CD14-positive monocyte (primary cell): Measurements from ENCODE around the gene SPARC. TPM values are rescaled to one million over a fixed set of nuclear protein-coding genes. Genes with fewer than 3 reads are reported as not detected.

ENCODE experiments used
- DNase-seq, 3 donors: peaks; one replicate each; pipeline ENCODE4 v3.0.0-alpha.2; 2011 to 2022
- H2AFZ ChIP-seq: 2 replicates; pipeline ENCODE4 v1.6.0; 2012; ENCODE audit warnings: mild to moderate bottlenecking, low read depth, low read length, inconsistent platforms; ENCODE audit not compliant: insufficient read depth, poor library complexity, severe bottlenecking
- H3K27ac ChIP-seq, 2 donors: 1 replicate in 1 of 2; 2 replicates in 1 of 2; pipeline ENCODE4 v1.5.1; 2012 to 2013; ENCODE audit warnings: low read length in 2 of 2, control low read depth in 1 of 2, inconsistent platforms in 1 of 2, low read depth in 1 of 2, mild to moderate bottlenecking in 1 of 2
- H3K27me3 ChIP-seq, 2 donors: one replicate each; pipeline versions ENCODE4 v1.6.0 to v1.6.1; 2011 to 2013; ENCODE audit warnings: low read length in 2 of 2; ENCODE audit not compliant: control insufficient read depth in 2 of 2, insufficient read depth in 2 of 2
- H3K36me3 ChIP-seq, 2 donors: replicated peaks in 1 of 2; 1 replicate in 1 of 2; 2 replicates in 1 of 2; pipeline versions ENCODE4 v1.5.1 to v1.6.1; 2012 to 2013; ENCODE audit warnings: low read length in 2 of 2, control low read depth in 1 of 2, inconsistent platforms in 1 of 2, mild to moderate bottlenecking in 1 of 2; ENCODE audit not compliant: insufficient read depth in 2 of 2, control insufficient read depth in 1 of 2
- H3K4me1 ChIP-seq, 2 donors: 1 replicate in 1 of 2; 2 replicates in 1 of 2; pipeline versions ENCODE4 v1.5.1 to v1.6.1; 2012 to 2013; ENCODE audit warnings: low read length in 2 of 2, control low read depth in 1 of 2, inconsistent platforms in 1 of 2, mild to moderate bottlenecking in 1 of 2, moderate library complexity in 1 of 2; ENCODE audit not compliant: insufficient read depth in 2 of 2, control insufficient read depth in 1 of 2
- H3K4me2 ChIP-seq: replicated peaks from 2 replicates; pipeline ENCODE3; 2012; ENCODE audit warnings: low read length, moderate library complexity, mild to moderate bottlenecking; ENCODE audit not compliant: poor library complexity, severe bottlenecking; ENCODE audit errors: extremely low read depth
- H3K4me3 ChIP-seq, 3 experiments: fragments of 200-600 bp in 1 of 3; sonication (generic) in 1 of 3; replicated peaks in 1 of 3; 1 replicate in 2 of 3; 2 replicates in 1 of 3; pipeline ENCODE4 v1.5.1; 2011 to 2013; ENCODE audit warnings: low read length in 3 of 3, mild to moderate bottlenecking in 3 of 3, control low read depth in 2 of 3, low read depth in 2 of 3, inconsistent platforms in 1 of 3, moderate library complexity in 1 of 3
- H3K79me2 ChIP-seq: 2 replicates; pipeline ENCODE4 v1.6.0; 2012; ENCODE audit warnings: mild to moderate bottlenecking, control low read depth, inconsistent platforms, low read length, moderate library complexity; ENCODE audit not compliant: insufficient read depth
- H3K9ac ChIP-seq: 2 replicates; pipeline ENCODE4 v1.6.0; 2017; ENCODE audit warnings: low read length, mild to moderate bottlenecking; ENCODE audit not compliant: insufficient read depth, poor library complexity, severe bottlenecking
- H3K9me3 ChIP-seq, 2 donors: replicated peaks in 1 of 2; 1 replicate in 1 of 2; 2 replicates in 1 of 2; pipeline versions ENCODE4 v1.5.1 to v1.6.1; 2012 to 2013; ENCODE audit warnings: low read length in 2 of 2, control low read depth in 1 of 2; ENCODE audit not compliant: control insufficient read depth in 1 of 2, insufficient read depth in 1 of 2
- H4K20me1 ChIP-seq: 2 replicates; pipeline ENCODE4 v1.6.0; 2012; ENCODE audit warnings: mild to moderate bottlenecking, low read length, control low read depth, moderate library complexity; ENCODE audit not compliant: insufficient read depth
- H3K27ac Mint-ChIP-seq, 7 donors: one replicate each; pipeline ENCODE4 v1.8.0; 2020; ENCODE audit warnings: mild to moderate bottlenecking in 7 of 7, mixed read lengths in 7 of 7, moderate library complexity in 6 of 7, inconsistent platforms in 2 of 7
- H3K27me3 Mint-ChIP-seq, 3 donors: one replicate each; pipeline ENCODE4 v1.8.0; 2021 to 2022; ENCODE audit warnings: low read depth in 3 of 3, mild to moderate bottlenecking in 3 of 3, mixed read lengths in 3 of 3, moderate library complexity in 3 of 3, inconsistent platforms in 1 of 3
- H3K36me3 Mint-ChIP-seq, 2 donors: one replicate each; pipeline ENCODE4 v1.8.0; 2020; ENCODE audit warnings: mixed read lengths in 2 of 2, inconsistent platforms in 1 of 2, mild to moderate bottlenecking in 1 of 2
- H3K4me1 Mint-ChIP-seq: one replicate; pipeline ENCODE4 v1.8.0; 2020; ENCODE audit warnings: mild to moderate bottlenecking, mixed read lengths
- H3K4me3 Mint-ChIP-seq, 2 donors: one replicate each; pipeline ENCODE4 v1.8.0; 2020; ENCODE audit warnings: mild to moderate bottlenecking in 2 of 2, mixed read lengths in 2 of 2, moderate library complexity in 1 of 2
- H3K9me3 Mint-ChIP-seq, 7 donors: one replicate each; pipeline ENCODE4 v1.8.0; 2020 to 2022; ENCODE audit warnings: mixed read lengths in 7 of 7, mild to moderate bottlenecking in 6 of 7, moderate library complexity in 6 of 7, inconsistent platforms in 2 of 7
- WGBS: methylation state at CpG from one replicate; pipeline ENCODE4 v1.1.5; 2013; ENCODE audit warnings: missing lambda C conversion rate; ENCODE audit not compliant: insufficient coverage; 5-methylcytosine and 5-hydroxymethylcytosine counted together
- intact Hi-C, 2 donors: fragments of 100-400 bp; cut with micrococcal nuclease; formaldehyde crosslinking; loops; one replicate each; pipeline versions ENCODE4 v1.15.0 to v1.15.1; 2023
- polyA plus RNA-seq, 3 donors: library from polyadenylated mRNA; depleted of rRNA in 1 of 3; unstranded in 2 of 3; stranded (reverse) in 1 of 3; fragments of 300-500 nt in 2 of 3; fragments of >200 nt in 1 of 3; fragmentation: Illumina TruSeq in 2 of 3; gene quantifications; 1 replicate in 2 of 3; 2 replicates in 1 of 3; pipeline ENCODE4 v1.2.3, GENCODE V29; 2012 to 2021
- TF ChIP-seq, protein P1 (sequence below): fragments of 200-600 bp; IDR thresholded peaks from one replicate; pipeline ENCODE4 v1.8.0; 2022; ENCODE audit warnings: antibody characterized with exemption, mild to moderate bottlenecking

SPARC gene
- polyA plus RNA-seq, 3 donors: 3.0 to 19.7 (median 10.7) TPM

GRCh38 chr5:151651997-151652645 lies 34.6 kb downstream of the SPARC start:
- Histone ChIP-seq H3K4me1 (peaks cover 15% of the 10 kb centered on the region in 2 donors), H3K27me3 (no peaks in the 10 kb centered on the region), H3K9me3 (no peaks in the 10 kb centered on the region), H4K20me1 (no peaks in the 10 kb centered on the region), H3K9ac (no peak overlapping the region), H3K4me3 (no peak overlapping the region), H3K27ac (no peak overlapping the region), H3K4me2 (no peak overlapping the region), H3K36me3 (no peaks in the 10 kb centered on the region), H2AFZ (no peak overlapping the region), H3K79me2 (no peaks in the 10 kb centered on the region)
- 0% methylated on average over 3 of the region's 6 CpGs for WGBS
- TF ChIP-seq, protein P1, sequence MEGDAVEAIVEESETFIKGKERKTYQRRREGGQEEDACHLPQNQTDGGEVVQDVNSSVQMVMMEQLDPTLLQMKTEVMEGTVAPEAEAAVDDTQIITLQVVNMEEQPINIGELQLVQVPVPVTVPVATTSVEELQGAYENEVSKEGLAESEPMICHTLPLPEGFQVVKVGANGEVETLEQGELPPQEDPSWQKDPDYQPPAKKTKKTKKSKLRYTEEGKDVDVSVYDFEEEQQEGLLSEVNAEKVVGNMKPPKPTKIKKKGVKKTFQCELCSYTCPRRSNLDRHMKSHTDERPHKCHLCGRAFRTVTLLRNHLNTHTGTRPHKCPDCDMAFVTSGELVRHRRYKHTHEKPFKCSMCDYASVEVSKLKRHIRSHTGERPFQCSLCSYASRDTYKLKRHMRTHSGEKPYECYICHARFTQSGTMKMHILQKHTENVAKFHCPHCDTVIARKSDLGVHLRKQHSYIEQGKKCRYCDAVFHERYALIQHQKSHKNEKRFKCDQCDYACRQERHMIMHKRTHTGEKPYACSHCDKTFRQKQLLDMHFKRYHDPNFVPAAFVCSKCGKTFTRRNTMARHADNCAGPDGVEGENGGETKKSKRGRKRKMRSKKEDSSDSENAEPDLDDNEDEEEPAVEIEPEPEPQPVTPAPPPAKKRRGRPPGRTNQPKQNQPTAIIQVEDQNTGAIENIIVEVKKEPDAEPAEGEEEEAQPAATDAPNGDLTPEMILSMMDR: peak; percentile 92
- Mint-ChIP-seq H3K4me1 (peaks cover 15% of the 10 kb centered on the region), H3K27me3 (peaks cover 1 to 3% (median 1%) of the 10 kb centered on the region in 3 donors), H3K4me3 (no peak overlapping the region), H3K27ac (peak overlapping the region in 1 of 7 donors; percentile 5), H3K9me3 (peaks cover 0 to 2% (median 0%) of the 10 kb centered on the region in 7 donors), H3K36me3 (no peaks in the 10 kb centered on the region)
- peak; percentile 61 to 83 (median 78) for DNase-seq
- intact Hi-C loops: loop anchor here (2.0 to 10.0 kb wide), 5 partner anchors 55 to 205 kb away; partner anchors contain the start of gene SLC36A1 (in 1 of the 2)

DNA sequence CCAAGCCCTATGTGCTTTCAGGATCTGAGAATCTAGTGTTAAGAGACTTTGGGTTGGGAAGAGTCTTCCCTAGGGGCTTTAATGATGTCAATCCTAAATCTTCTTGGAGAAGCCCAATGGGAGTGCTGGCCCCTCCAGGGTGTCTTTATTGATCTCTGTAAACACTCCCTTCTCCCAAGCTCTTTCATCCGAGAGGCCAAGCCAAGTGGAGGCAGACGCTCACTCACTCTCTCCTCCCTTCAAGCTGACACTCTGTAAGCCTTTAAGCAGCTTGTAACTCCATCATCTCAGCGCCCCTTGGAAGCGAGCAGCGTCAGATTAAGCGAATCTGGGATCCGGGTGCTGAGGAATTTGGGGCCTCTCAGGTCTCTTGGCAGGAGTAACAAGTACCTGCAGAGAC lies 37.7 kb downstream of the SPARC start:
- Histone ChIP-seq H3K27me3 (no peaks in the 10 kb centered on the region), H3K27ac (no peak overlapping the region), H3K9ac (no peak overlapping the region), H3K4me2 (no peak overlapping the region), H3K36me3 (no peaks in the 10 kb centered on the region), H3K9me3 (no peaks in the 10 kb centered on the region), H3K4me3 (no peak overlapping the region), H3K4me1 (peaks cover 37 to 41% of the 10 kb centered on the region in 2 donors), H2AFZ (no peak overlapping the region), H3K79me2 (no peaks in the 10 kb centered on the region), H4K20me1 (no peaks in the 10 kb centered on the region)
- Mint-ChIP-seq H3K9me3 (peaks cover 0 to 2% (median 0%) of the 10 kb centered on the region in 7 donors), H3K36me3 (no peaks in the 10 kb centered on the region), H3K27me3 (peaks cover 0 to 2% (median 0%) of the 10 kb centered on the region in 3 donors), H3K4me3 (no peak overlapping the region), H3K27ac (peak overlapping the region in 3 of 7 donors; percentile 58 to 82 (median 80)), H3K4me1 (peaks cover 35% of the 10 kb centered on the region)
- no peak for DNase-seq
- TF ChIP-seq, protein P1: no peak
- intact Hi-C loops: no loop called here
- WGBS: 98% methylated on average over 6 of the region's 7 CpGs
